Activated T-cell treated with anti-CD3 and anti-CD28 coated beads, Interleukin-2, amount 50 U/mL, for 4 hours (primary cell): ENCODE results near the gene ZNF687. TPM values are rescaled to one million over a fixed set of nuclear protein-coding genes. Genes with fewer than 3 reads are reported as not detected.
A peak's percentile ranks its signal among the peaks of the same experiment; 100 is the strongest.

Experiments
- ATAC-seq, 2 donors: fragments of 200-7000 bp; cut with Tn5 transposase; one replicate each; pipeline ENCODE4 v1.10.0; 2021
- DNase-seq: peaks from one replicate; pipeline ENCODE4 v3.0.0-alpha.2; 2020
- H3K27me3 Mint-ChIP-seq: one replicate; pipeline ENCODE4 v1.8.0; 2021; ENCODE audit warnings: low read depth, mixed read lengths
- H3K36me3 Mint-ChIP-seq: one replicate; pipeline ENCODE4 v1.8.0; 2022; ENCODE audit warnings: mixed read lengths; ENCODE audit not compliant: insufficient read depth
- H3K4me1 Mint-ChIP-seq: one replicate; pipeline ENCODE4 v1.8.0; 2021; ENCODE audit warnings: low read depth, mixed read lengths
- H3K4me3 Mint-ChIP-seq: one replicate; pipeline ENCODE4 v1.8.0; 2021; ENCODE audit warnings: mild to moderate bottlenecking, moderate library complexity, mixed read lengths
- H3K9me3 Mint-ChIP-seq: one replicate; pipeline ENCODE4 v1.8.0; 2021; ENCODE audit warnings: mixed read lengths
- total RNA-seq, 3 donors: library from RNA; stranded (reverse); gene quantifications; one replicate each; pipeline ENCODE4 v1.2.1, GENCODE V29; 2021

ZNF687 gene
- total RNA-seq, 3 donors from 2014 or later: 25.3 to 27.5 (median 25.9) TPM

GRCh38 chr1:151314137-151314875 lies 32.2 kb downstream of the ZNF687 start:
- Mint-ChIP-seq H3K27me3 (no peaks in the 10 kb centered on the region), H3K36me3 (peaks cover 34% of the 10 kb centered on the region), H3K9me3 (no peaks in the 10 kb centered on the region), H3K4me1 (peaks cover 46% of the 10 kb centered on the region), H3K4me3 (no peak overlapping the region)
- no peak for DNase-seq
- ATAC-seq: no peak

GRCh38 chr1:151315565-151316235 lies 33.6 kb downstream of the ZNF687 start:
- peaks cover 36% of the 10 kb centered on the region for H3K36me3 Mint-ChIP-seq
- ATAC-seq: no peak
- no peaks in the 10 kb centered on the region for H3K27me3 Mint-ChIP-seq
- H3K4me3 Mint-ChIP-seq: no peak overlapping the region
- peaks cover 49% of the 10 kb centered on the region for H3K4me1 Mint-ChIP-seq
- no peak for DNase-seq
- no peaks in the 10 kb centered on the region for H3K9me3 Mint-ChIP-seq

- DNase-seq (no peak), ATAC-seq (no peak)
- no peaks in the 10 kb centered on the region for H3K9me3 Mint-ChIP-seq
- H3K4me1 Mint-ChIP-seq: peaks cover 32% of the 10 kb centered on the region
- no peaks in the 10 kb centered on the region for H3K27me3 Mint-ChIP-seq
- H3K36me3 Mint-ChIP-seq: peaks cover 38% of the 10 kb centered on the region
- H3K4me3 Mint-ChIP-seq: no peak overlapping the region
Measured at GRCh38 chr1:151318975-151319374, 36.9 kb downstream of the ZNF687 start.

- Mint-ChIP-seq H3K9me3 (no peaks in the 10 kb centered on the region), H3K4me3 (peak overlapping the region; percentile 17), H3K4me1 (peaks cover 48% of the 10 kb centered on the region), H3K36me3 (peaks cover 18% of the 10 kb centered on the region), H3K27me3 (no peaks in the 10 kb centered on the region)
- ATAC-seq: no peak
- no peak for DNase-seq
Measured at GRCh38 chr1:151324390-151324930, 42.4 kb downstream of the ZNF687 start.

- Mint-ChIP-seq H3K4me1 (peaks cover 47% of the 10 kb centered on the region), H3K27me3 (no peaks in the 10 kb centered on the region), H3K4me3 (peak overlapping the region; percentile 95), H3K36me3 (peaks cover 17% of the 10 kb centered on the region), H3K9me3 (no peaks in the 10 kb centered on the region)
- ATAC-seq: no peak
- DNase-seq: no peak
Measured at GRCh38 chr1:151325231-151325630, 43.1 kb downstream of the ZNF687 start.

- ATAC-seq (no peak), DNase-seq (no peak)
- H3K27me3 Mint-ChIP-seq: no peaks in the 10 kb centered on the region
- peaks cover 11% of the 10 kb centered on the region for H3K36me3 Mint-ChIP-seq
- peaks cover 41% of the 10 kb centered on the region for H3K4me1 Mint-ChIP-seq
- H3K9me3 Mint-ChIP-seq: no peaks in the 10 kb centered on the region
- H3K4me3 Mint-ChIP-seq: peak overlapping the region; percentile 95
Measured at GRCh38 chr1:151325646-151326429, 43.7 kb downstream of the ZNF687 start.

- Mint-ChIP-seq H3K4me3 (peak overlapping the region; percentile 95), H3K4me1 (peaks cover 38% of the 10 kb centered on the region), H3K27me3 (no peaks in the 10 kb centered on the region), H3K9me3 (no peaks in the 10 kb centered on the region), H3K36me3 (peaks cover 11% of the 10 kb centered on the region)
- peak; percentile 64 to 65 for ATAC-seq
- DNase-seq: peak; percentile 53
Measured at GRCh38 chr1:151326619-151327222, 44.6 kb downstream of the ZNF687 start.

GRCh38 chr1:151327223-151327902 lies 45.3 kb downstream of the ZNF687 start, which contains the start of gene PI4KB:
PI4KB (minus strand) TSS chr1:151327416; CDS start chr1:151316481, 10,935 bp downstream.
- no peaks in the 10 kb centered on the region for H3K9me3 Mint-ChIP-seq
- peak within 1 kb of the TSS; percentile 95 for H3K4me3 Mint-ChIP-seq
- no peaks in the 10 kb centered on the region for H3K27me3 Mint-ChIP-seq
- H3K36me3 Mint-ChIP-seq: peaks cover 7% of the 10 kb centered on the region
- DNase-seq (peak; percentile 80), ATAC-seq (peak; percentile 93 to 94)
- peaks cover 33% of the 10 kb centered on the region for H3K4me1 Mint-ChIP-seq

- ATAC-seq: peak; percentile 15 to 25
- H3K9me3 Mint-ChIP-seq: no peaks in the 10 kb centered on the region
- H3K4me1 Mint-ChIP-seq: peaks cover 29% of the 10 kb centered on the region
- peaks cover 4% of the 10 kb centered on the region for H3K36me3 Mint-ChIP-seq
- peak overlapping the region; percentile 95 for H3K4me3 Mint-ChIP-seq
- no peaks in the 10 kb centered on the region for H3K27me3 Mint-ChIP-seq
- no peak for DNase-seq
Measured at GRCh38 chr1:151327903-151328674, 46.0 kb downstream of the ZNF687 start.

- Mint-ChIP-seq H3K36me3 (peaks cover 2% of the 10 kb centered on the region), H3K4me3 (no peak overlapping the region), H3K4me1 (peaks cover 4% of the 10 kb centered on the region), H3K9me3 (no peaks in the 10 kb centered on the region), H3K27me3 (no peaks in the 10 kb centered on the region)
- DNase-seq (no peak), ATAC-seq (no peak)
Measured at GRCh38 chr1:151334822-151335221, 52.7 kb downstream of the ZNF687 start.

- DNase-seq (no peak), ATAC-seq (no peak)
- Mint-ChIP-seq H3K4me1 (peaks cover 11% of the 10 kb centered on the region), H3K9me3 (no peaks in the 10 kb centered on the region), H3K4me3 (no peak overlapping the region), H3K36me3 (peaks cover 3% of the 10 kb centered on the region), H3K27me3 (no peaks in the 10 kb centered on the region)
Measured at GRCh38 chr1:151336556-151336955, 54.5 kb downstream of the ZNF687 start.

- Mint-ChIP-seq H3K4me1 (peaks cover 30% of the 10 kb centered on the region), H3K4me3 (no peak overlapping the region), H3K27me3 (no peaks in the 10 kb centered on the region), H3K36me3 (peaks cover 23% of the 10 kb centered on the region), H3K9me3 (no peaks in the 10 kb centered on the region)
- peak; percentile 27 for DNase-seq
- peak; percentile 77 to 87 for ATAC-seq
Measured at GRCh38 chr1:151340870-151341754, 59.0 kb downstream of the ZNF687 start.
